GM12891 (cell line): ENCODE results near the gene TMEM14C.
A peak's percentile ranks its signal among the peaks of the same experiment; 100 is the strongest.

Experiments used
- PAX5 ChIP-seq: IDR thresholded peaks from 2 replicates; pipeline ENCODE4 v1.6.1; 2011; ENCODE audit warnings: low read length, moderate library complexity, mild to moderate bottlenecking; ENCODE audit not compliant: insufficient read depth, severe bottlenecking
- POLR2A ChIP-seq: IDR thresholded peaks from 2 replicates; pipeline ENCODE4 v1.6.1; 2011; ENCODE audit warnings: low read depth, low read length, control low read depth
- TAF1 ChIP-seq: IDR thresholded peaks from 2 replicates; pipeline ENCODE4 v1.6.1; 2011; ENCODE audit warnings: low read depth, low read length, control low read depth

GRCh38 chr6:10722820-10723566 lies at the start of gene TMEM14C:
- TF ChIP-seq PAX5 (no peak), POLR2A (peak; percentile 78), TAF1 (peak; percentile 89)
